ENCODE data around the gene PLXNA4.

PLXNA4 gene

GRCh38 chr7:132263151-132263550 lies 313.1 kb downstream of the PLXNA4 start:
- no peak for DNase-seq (ENCODE audit: low spot score)

GRCh38 chr7:132262160-132262470 lies 314.2 kb downstream of the PLXNA4 start:
- DNase-seq (ENCODE audit: low spot score): no peak

GRCh38 chr7:132261327-132262159 lies 314.7 kb downstream of the PLXNA4 start:
- DNase-seq (ENCODE audit: low spot score): no peak

- no peak for DNase-seq (ENCODE audit: low spot score)
These were observed 318.0 kb downstream of the PLXNA4 start for GRCh38 chr7:132258231-132258630.

GRCh38 chr7:132257253-132257652 lies 319.0 kb downstream of the PLXNA4 start:
- DNase-seq (ENCODE audit: low spot score): no peak

GRCh38 chr7:132256721-132257212 lies 319.5 kb downstream of the PLXNA4 start:
- DNase-seq (ENCODE audit: low spot score): no peak

DNA sequence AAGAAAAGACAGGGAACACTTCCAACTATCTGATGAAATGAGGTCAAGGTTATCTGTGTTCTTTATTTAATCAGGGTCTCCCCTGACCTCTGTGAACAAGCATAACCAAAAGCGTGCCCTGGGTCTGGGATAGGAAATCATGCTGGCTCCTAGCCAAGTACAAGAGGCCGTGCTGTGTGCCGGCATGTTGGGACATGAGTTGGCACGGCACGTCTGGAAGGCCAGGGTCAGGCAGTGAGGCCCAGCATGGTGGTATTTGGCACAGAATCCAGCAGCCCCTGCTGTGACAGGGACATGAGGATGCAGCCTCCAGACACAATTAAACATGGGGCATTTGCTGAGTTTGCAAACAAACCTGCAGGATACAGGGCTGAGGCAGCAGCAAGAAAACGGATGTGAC lies 320.4 kb downstream of the PLXNA4 start:
- no peak for DNase-seq (ENCODE audit: low spot score)

DNA sequence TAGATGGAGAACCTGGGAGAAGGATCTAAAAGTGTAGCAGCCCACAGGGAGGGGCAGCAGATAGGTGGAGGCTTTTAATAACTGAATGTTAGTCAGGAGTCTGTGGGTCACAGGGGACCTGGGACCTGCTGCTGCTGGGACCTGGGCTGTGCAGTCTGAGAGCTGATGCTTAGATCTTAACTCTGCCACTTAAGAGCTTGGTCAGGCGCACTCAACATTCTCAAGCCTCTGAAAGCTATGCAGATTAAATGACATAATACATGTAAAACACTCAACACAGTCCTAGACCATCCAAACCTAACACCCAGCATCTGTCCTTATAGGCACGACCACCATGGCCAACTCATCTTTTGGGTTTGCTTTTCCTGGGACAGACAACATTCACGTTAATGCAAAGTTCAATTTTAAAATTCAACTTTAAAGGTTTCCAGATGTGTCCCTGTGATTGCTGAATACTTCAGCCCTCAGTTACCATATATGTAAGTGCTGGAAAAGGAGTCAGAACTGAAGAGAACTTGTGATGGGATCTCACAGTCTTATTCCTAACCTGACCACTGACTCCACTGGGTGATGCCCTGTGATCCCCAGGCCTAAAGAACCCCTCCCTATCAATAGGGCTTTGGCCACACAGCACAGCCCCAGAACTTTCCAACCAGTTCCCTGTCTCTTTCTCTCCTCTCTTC lies 321.0 kb downstream of the PLXNA4 start:
- no peak for DNase-seq (ENCODE audit: low spot score)

GRCh38 chr7:132254455-132254854 lies 321.8 kb downstream of the PLXNA4 start:
- DNase-seq (ENCODE audit: low spot score): no peak

DNA sequence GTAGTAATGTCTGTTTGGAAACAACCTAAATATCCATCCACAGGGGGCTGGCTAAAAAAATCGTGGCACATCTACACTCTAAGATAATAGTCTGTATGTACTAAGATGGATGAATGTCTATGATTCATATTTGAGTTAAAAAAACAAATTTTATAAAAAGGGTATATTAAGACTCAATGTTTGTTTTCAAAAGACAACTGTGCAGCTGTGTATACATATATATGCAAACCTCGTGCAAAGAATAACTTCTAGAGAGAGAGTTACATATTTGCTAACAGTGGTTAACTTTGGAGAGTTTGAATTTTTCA lies 323.5 kb downstream of the PLXNA4 start:
- no peak for DNase-seq (ENCODE audit: low spot score)

DNA sequence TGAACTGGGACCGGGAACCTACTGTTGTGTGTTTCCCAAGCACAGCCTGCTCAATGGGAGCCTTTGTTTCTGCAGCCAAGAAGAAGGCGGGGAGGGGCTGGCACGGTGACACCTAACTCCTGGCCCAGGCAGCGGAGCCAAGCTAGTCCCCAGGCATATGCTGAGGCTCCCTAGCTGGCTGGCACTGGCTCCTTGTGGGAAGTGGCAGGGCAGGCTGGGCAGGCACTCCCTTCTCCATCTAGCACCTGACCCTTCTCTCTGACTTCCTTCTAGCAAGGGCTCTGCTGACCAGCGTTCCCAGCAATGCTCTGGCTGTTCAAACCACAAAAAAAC lies 325.0 kb downstream of the PLXNA4 start:
- DNase-seq (ENCODE audit: low spot score): peak; percentile 47

DNA sequence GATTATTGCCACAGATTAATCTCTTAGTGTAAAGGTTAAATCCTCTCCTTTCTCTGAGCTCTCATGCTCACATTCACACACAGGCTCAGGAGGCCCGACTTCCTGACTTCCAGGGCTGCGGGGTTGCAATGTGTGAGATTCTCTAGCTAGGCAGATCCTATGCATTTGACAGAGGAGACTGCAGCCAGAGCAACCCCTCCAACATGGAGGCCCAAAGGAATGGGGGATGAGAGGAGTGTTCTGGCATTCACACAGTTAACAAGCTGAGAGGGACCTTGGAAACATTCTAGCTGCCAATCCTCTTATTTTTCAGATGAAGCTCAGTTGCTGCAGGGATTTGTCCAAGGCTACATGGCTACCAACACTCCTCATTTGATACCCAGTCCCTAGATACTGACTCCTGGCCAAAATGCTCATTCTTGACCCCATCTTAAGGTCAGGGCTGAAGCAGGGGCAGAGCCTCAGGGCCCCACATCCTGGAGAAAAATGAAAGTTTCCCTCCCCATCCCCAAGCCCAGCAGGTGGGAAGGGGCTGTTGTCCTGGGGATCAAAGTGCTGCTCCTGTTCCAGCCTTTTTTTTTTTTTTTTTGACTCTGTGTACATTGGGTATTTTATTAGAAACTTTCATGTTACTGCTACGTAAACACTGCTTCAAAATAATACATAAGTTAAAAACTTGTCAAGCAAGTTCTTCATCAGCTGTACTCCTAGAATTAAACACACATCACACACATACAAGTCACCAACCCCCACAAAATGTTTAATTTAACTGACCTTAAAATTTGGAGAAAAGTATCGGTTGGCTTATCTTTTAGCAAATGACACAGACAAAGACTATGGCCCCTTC lies 325.6 kb downstream of the PLXNA4 start:
- DNase-seq (ENCODE audit: low spot score): no peak

GRCh38 chr7:132249256-132249971 lies 326.9 kb downstream of the PLXNA4 start:
- DNase-seq (ENCODE audit: low spot score): peak; percentile 32

- no peak for DNase-seq (ENCODE audit: low spot score)
These were observed 327.4 kb downstream of the PLXNA4 start for GRCh38 chr7:132248841-132249240.

GRCh38 chr7:132247995-132248618 lies 328.2 kb downstream of the PLXNA4 start:
- DNase-seq (ENCODE audit: low spot score): no peak

DNA sequence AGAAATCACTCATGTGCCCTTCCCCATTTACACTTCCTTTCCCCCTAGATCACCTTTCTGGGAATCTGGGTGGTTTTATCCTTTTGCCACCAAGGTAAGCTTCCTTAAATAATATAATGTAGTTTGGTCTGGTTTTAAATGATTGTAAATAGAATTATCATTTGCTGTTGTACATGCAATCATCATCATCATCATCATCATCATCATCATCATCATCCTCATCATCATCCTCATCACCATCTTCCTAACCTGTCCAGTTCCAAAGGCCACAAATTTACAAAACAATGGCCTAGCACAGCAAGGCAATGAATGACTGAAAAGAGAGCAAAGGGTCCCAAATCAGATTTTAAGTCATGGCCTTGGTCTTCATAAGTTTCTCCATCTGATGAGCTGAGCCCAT lies 329.7 kb downstream of the PLXNA4 start:
- DNase-seq (ENCODE audit: low spot score): no peak

GRCh38 chr7:132245539-132245938 lies 330.7 kb downstream of the PLXNA4 start:
- DNase-seq (ENCODE audit: low spot score): no peak

DNA sequence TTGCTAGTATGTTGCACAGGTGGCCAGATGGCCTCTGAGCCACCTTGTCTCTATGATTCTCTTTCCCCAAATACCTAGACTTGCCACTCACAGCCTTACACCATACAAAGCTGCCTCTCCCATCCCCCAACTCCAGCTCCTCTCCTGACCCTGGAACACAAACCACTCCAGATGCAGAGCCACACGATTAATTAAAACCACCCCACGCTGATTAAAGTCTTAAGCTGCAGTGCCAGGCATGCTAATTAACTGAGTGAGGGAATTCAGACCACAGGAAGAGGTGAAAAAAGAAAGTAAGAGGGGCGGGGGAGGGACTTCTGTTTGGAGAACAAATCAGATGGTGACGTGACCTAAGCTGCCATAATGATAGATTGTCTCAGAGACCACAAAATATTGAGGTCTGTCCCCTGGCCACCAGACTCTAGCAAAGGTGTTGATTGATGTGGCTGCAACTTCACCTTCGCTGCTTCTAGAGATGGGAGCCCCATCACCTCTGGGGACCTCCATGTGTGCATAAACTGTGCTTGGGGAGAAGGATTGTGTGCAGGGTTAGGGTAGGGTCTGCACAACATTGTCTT lies 331.3 kb downstream of the PLXNA4 start:
- DNase-seq (ENCODE audit: low spot score): no peak

DNA sequence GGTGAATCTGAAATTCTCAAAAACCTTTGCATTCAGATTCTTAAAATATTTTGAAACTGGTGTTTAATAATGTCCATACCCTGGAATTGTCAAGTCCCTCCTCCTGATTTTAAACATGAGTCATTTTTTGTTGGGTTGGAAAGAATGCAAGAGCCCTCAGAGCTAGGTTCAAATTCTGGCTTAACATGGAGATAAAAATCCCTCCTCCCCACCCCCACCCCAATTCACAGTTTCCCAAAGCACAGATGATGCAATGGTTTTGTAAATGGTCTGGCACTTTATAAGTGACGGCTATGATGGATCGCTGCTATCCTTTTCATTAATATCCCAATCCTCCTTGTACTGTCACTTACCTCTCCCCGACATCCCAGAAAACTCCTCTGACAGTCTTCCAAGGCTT lies 332.8 kb downstream of the PLXNA4 start:
- no peak for DNase-seq (ENCODE audit: low spot score)

GRCh38 chr7:132243051-132243450 lies 333.2 kb downstream of the PLXNA4 start:
- no peak for DNase-seq (ENCODE audit: low spot score)

GRCh38 chr7:132242192-132242812 lies 334.0 kb downstream of the PLXNA4 start:
- no peak for DNase-seq (ENCODE audit: low spot score)
